Measurements from ENCODE around the gene YPEL5. TPM values are rescaled to one million over a fixed set of nuclear protein-coding genes. Genes with fewer than 3 reads are reported as not detected.
"Not testable (repeated sequence)": the region's sequence is repeated elsewhere in the genome, so short reads cannot be mapped to it uniquely, and the experiment has no call there.

The YPEL5 gene
- total RNA-seq, 1 experiment from 2014 or later, result 225 TPM

GRCh38 chr2:30110773-30111172 is 36.0 kb upstream of the YPEL5 start:
- TF ChIP-seq CTCF (conservative IDR thresholded peaks at IDR 0.05; ENCODE audit: low read depth, low read length) (no peak), EZH2 (IDR thresholded peaks at IDR 0.05; ENCODE audit: borderline replicate concordance, low read depth, low read length, poor library complexity, severe bottlenecking) (no peak)
- H3K4me1 ChIP-seq (ENCODE audit: insufficient read depth, low read length, poor library complexity, severe bottlenecking), result peaks cover 21% of the 10 kb centered on the region
- H3K9me3 ChIP-seq (ENCODE audit: low read depth, low read length, poor library complexity, severe bottlenecking), result no peaks in the 10 kb centered on the region
- POLR2A ChIA-PET (ENCODE audit: low non-redundant PET), result no interaction called here
- CTCF ChIA-PET, result interaction anchor here (0.8 kb wide), 1 partner anchor 39 kb away, joined by 3 read pairs; no protein-coding TSS in a partner anchor
- H3K27ac ChIP-seq (ENCODE audit: low read depth, low read length, poor library complexity, severe bottlenecking), result no peak overlapping the region
- intact Hi-C loops (cut with micrococcal nuclease; ENCODE audit: unreplicated experiment), result no loop called here
- no peak overlapping the region for H3K4me3 ChIP-seq (ENCODE audit: low read depth, low read length, poor library complexity, severe bottlenecking)
- no peaks in the 10 kb centered on the region for H3K36me3 ChIP-seq (ENCODE audit: insufficient read depth, low read length, poor library complexity, severe bottlenecking)
- no peak for DNase-seq (ENCODE audit: low spot score)
- no peaks in the 10 kb centered on the region for H3K27me3 ChIP-seq (replicated peaks; ENCODE audit: insufficient read depth, low read depth, low read length, poor library complexity)
- no TSS peak for BruUV-seq (replicated peaks)

- POLR2A ChIA-PET (ENCODE audit: low non-redundant PET); DNase-seq (ENCODE audit: low spot score); intact Hi-C loops (cut with micrococcal nuclease; ENCODE audit: unreplicated experiment); H3K27me3 ChIP-seq (replicated peaks; ENCODE audit: insufficient read depth, low read depth, low read length, poor library complexity); H3K36me3 ChIP-seq (ENCODE audit: insufficient read depth, low read length, poor library complexity, severe bottlenecking); H3K27ac ChIP-seq (ENCODE audit: low read depth, low read length, poor library complexity, severe bottlenecking); H3K9me3 ChIP-seq (ENCODE audit: low read depth, low read length, poor library complexity, severe bottlenecking); BruUV-seq (replicated peaks); H3K4me3 ChIP-seq (ENCODE audit: low read depth, low read length, poor library complexity, severe bottlenecking): not testable (repeated sequence)
- CTCF ChIA-PET, result interaction anchor here (0.8 kb wide), 1 partner anchor 39 kb away, joined by 3 read pairs; no protein-coding TSS in a partner anchor
- H3K4me1 ChIP-seq (ENCODE audit: insufficient read depth, low read length, poor library complexity, severe bottlenecking), result peaks cover 25% of the 10 kb centered on the region
These were observed 35.6 kb upstream of the YPEL5 start for GRCh38 chr2:30111186-30111585.

- CTCF ChIA-PET, result interaction anchor here (0.6 kb wide), 1 partner anchor 1545 kb away, joined by 4 read pairs; no protein-coding TSS in a partner anchor
- POLR2A ChIA-PET (ENCODE audit: low non-redundant PET), result interaction anchor here (0.6 kb wide), 1 partner anchor 79 kb away, joined by 3 read pairs; no protein-coding TSS in a partner anchor
- no peak for DNase-seq (ENCODE audit: low spot score)
- Histone ChIP-seq H3K4me1 (ENCODE audit: insufficient read depth, low read length, poor library complexity, severe bottlenecking) (peaks cover 29% of the 10 kb centered on the region), H3K27ac (ENCODE audit: low read depth, low read length, poor library complexity, severe bottlenecking) (no peak overlapping the region), H3K36me3 (ENCODE audit: insufficient read depth, low read length, poor library complexity, severe bottlenecking) (no peaks in the 10 kb centered on the region), H3K9me3 (ENCODE audit: low read depth, low read length, poor library complexity, severe bottlenecking) (no peaks in the 10 kb centered on the region), H3K4me3 (ENCODE audit: low read depth, low read length, poor library complexity, severe bottlenecking) (no peak overlapping the region), H3K27me3 (replicated peaks; ENCODE audit: insufficient read depth, low read depth, low read length, poor library complexity) (no peaks in the 10 kb centered on the region)
- intact Hi-C loops (cut with micrococcal nuclease; ENCODE audit: unreplicated experiment), result no loop called here
- TF ChIP-seq EZH2 (IDR thresholded peaks at IDR 0.05; ENCODE audit: borderline replicate concordance, low read depth, low read length, poor library complexity, severe bottlenecking) (no peak), CTCF (conservative IDR thresholded peaks at IDR 0.05; ENCODE audit: low read depth, low read length) (no peak)
- BruUV-seq (replicated peaks), result no TSS peak
These were observed 34.2 kb upstream of the YPEL5 start for GRCh38 chr2:30112561-30112960.

All from A673 (cell line).